Measurements from ENCODE around the gene PHAF1.
A peak's percentile ranks its signal among the peaks of the same experiment; 100 is the strongest.

PHAF1 gene

GRCh38 chr16:67190448-67191399 is 81.0 kb downstream of the PHAF1 start:
- no peak for TF ChIP-seq CTCF (IDR thresholded peaks at IDR 0.05; ENCODE audit: low read depth, low read length, missing control alignments)
- no peak for DNase-seq (ENCODE audit: low read depth)
- no peak overlapping the region for H3K4me3 ChIP-seq (ENCODE audit: low read depth, low read length)

- TF ChIP-seq CTCF (IDR thresholded peaks at IDR 0.05; ENCODE audit: low read depth, low read length, missing control alignments), result no peak
- H3K4me3 ChIP-seq (ENCODE audit: low read depth, low read length), result peak overlapping the region; percentile 84
Measured at GRCh38 chr16:67191411-67191994, 81.8 kb downstream of the PHAF1 start.

GRCh38 chr16:67191995-67192681 is 82.4 kb downstream of the PHAF1 start, which contains the start of gene E2F4:
E2F4 (plus strand) TSS chr16:67192155; CDS start chr16:67192228, 73 bp downstream.
- peak; percentile 80 for DNase-seq (ENCODE audit: low read depth)
- peak within 1 kb of the TSS; percentile 84 for H3K4me3 ChIP-seq (ENCODE audit: low read depth, low read length)
- no peak for TF ChIP-seq CTCF (IDR thresholded peaks at IDR 0.05; ENCODE audit: low read depth, low read length, missing control alignments)

More at GRCh38 chr16:67191411-67191994, 81.8 kb downstream of the PHAF1 start:
- DNase-seq (ENCODE audit: low read depth), result no peak

GRCh38 chr16:67192781-67193361 is 83.1 kb downstream of the PHAF1 start:
- peak overlapping the region; percentile 84 for H3K4me3 ChIP-seq (ENCODE audit: low read depth, low read length)
- TF ChIP-seq CTCF (IDR thresholded peaks at IDR 0.05; ENCODE audit: low read depth, low read length, missing control alignments), result no peak
- DNase-seq (ENCODE audit: low read depth), result no peak

- no peak for DNase-seq (ENCODE audit: low read depth)
- peak overlapping the region; percentile 84 for H3K4me3 ChIP-seq (ENCODE audit: low read depth, low read length)
- TF ChIP-seq CTCF (IDR thresholded peaks at IDR 0.05; ENCODE audit: low read depth, low read length, missing control alignments), result no peak
Measured at GRCh38 chr16:67193536-67193935, 83.8 kb downstream of the PHAF1 start.

- H3K4me3 ChIP-seq (ENCODE audit: low read depth, low read length), result no peak overlapping the region
- TF ChIP-seq CTCF (IDR thresholded peaks at IDR 0.05; ENCODE audit: low read depth, low read length, missing control alignments), result no peak
Measured at GRCh38 chr16:67194260-67194659, 84.5 kb downstream of the PHAF1 start.

More at GRCh38 chr16:67194260-67194659, 84.5 kb downstream of the PHAF1 start:
- DNase-seq (ENCODE audit: low read depth), result no peak
